Left ventricle myocardium inferior (tissue), 1 donor: Measurements from ENCODE around the gene RNF214. TPM values are rescaled to one million over a fixed set of nuclear protein-coding genes. Genes with fewer than 3 reads are reported as not detected.

ENCODE experiments used
- DNase-seq: peaks from one replicate; pipeline ENCODE4 v3.0.0-alpha.2; 2020
- H3K27ac ChIP-seq: fragments of 200-600 bp; replicated peaks from 2 replicates; pipeline ENCODE4 v1.8.0; 2021
- H3K27me3 ChIP-seq: fragments of 200-600 bp; 2 replicates; pipeline ENCODE4 v1.8.0; 2021; ENCODE audit warnings: low read depth
- H3K36me3 ChIP-seq: fragments of 200-600 bp; 2 replicates; pipeline ENCODE4 v1.8.0; 2021
- H3K4me1 ChIP-seq: fragments of 200-600 bp; 2 replicates; pipeline ENCODE4 v1.8.0; 2021
- H3K4me3 ChIP-seq: fragments of 200-600 bp; 2 replicates; pipeline ENCODE4 v1.8.0; 2021; ENCODE audit warnings: mild to moderate bottlenecking, moderate library complexity
- H3K9me3 ChIP-seq: fragments of 200-600 bp; replicated peaks from 2 replicates; pipeline ENCODE4 v1.8.0; 2021
- intact Hi-C: fragments of 100-400 bp; cut with micrococcal nuclease; formaldehyde crosslinking; loops from one replicate; pipeline ENCODE4 v1.11.0; 2022
- total RNA-seq: library from RNA; stranded (reverse); fragmentation: NEBNext Ultra II Directional; extraction: Animal tissue kit (Norgen Biotek cat#: 25700); gene quantifications from one replicate; pipeline ENCODE4 v1.2.1, GENCODE V29; 2021
- TF ChIP-seq, protein P1 (sequence below): fragments of 200-600 bp; IDR thresholded peaks from 2 replicates; pipeline ENCODE4 v1.8.0; 2021; ENCODE audit warnings: antibody characterized with exemption, mild to moderate bottlenecking, borderline replicate concordance
- donor health status: DM: no; HTN: yes; CAD: no; lungs with severe emphysema.

The RNF214 gene
- total RNA-seq, 1 donor from 2014 or later, result 21.1 TPM

- no peak overlapping the region for H3K27ac ChIP-seq
These were observed 42.4 kb upstream of the RNF214 start for GRCh38 chr11:117189941-117190544.

GRCh38 chr11:117191680-117192400, 40.6 kb upstream of the RNF214 start:
- Histone ChIP-seq H3K9me3 (no peaks in the 10 kb centered on the region), H3K27ac (no peak overlapping the region), H3K4me3 (no peak overlapping the region), H3K27me3 (no peaks in the 10 kb centered on the region), H3K36me3 (peaks cover 91% of the 10 kb centered on the region), H3K4me1 (no peaks in the 10 kb centered on the region)
- TF ChIP-seq, protein P1, sequence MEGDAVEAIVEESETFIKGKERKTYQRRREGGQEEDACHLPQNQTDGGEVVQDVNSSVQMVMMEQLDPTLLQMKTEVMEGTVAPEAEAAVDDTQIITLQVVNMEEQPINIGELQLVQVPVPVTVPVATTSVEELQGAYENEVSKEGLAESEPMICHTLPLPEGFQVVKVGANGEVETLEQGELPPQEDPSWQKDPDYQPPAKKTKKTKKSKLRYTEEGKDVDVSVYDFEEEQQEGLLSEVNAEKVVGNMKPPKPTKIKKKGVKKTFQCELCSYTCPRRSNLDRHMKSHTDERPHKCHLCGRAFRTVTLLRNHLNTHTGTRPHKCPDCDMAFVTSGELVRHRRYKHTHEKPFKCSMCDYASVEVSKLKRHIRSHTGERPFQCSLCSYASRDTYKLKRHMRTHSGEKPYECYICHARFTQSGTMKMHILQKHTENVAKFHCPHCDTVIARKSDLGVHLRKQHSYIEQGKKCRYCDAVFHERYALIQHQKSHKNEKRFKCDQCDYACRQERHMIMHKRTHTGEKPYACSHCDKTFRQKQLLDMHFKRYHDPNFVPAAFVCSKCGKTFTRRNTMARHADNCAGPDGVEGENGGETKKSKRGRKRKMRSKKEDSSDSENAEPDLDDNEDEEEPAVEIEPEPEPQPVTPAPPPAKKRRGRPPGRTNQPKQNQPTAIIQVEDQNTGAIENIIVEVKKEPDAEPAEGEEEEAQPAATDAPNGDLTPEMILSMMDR, result no peak
- intact Hi-C loops, result no loop called here
- DNase-seq, result no peak

More at GRCh38 chr11:117189941-117190544, 42.4 kb upstream of the RNF214 start:
- H3K4me1 ChIP-seq, result no peaks in the 10 kb centered on the region
- TF ChIP-seq, protein P1, result no peak
- no peak for DNase-seq
- intact Hi-C loops, result no loop called here
- H3K36me3 ChIP-seq, result peaks cover 85% of the 10 kb centered on the region
- H3K27me3 ChIP-seq, result no peaks in the 10 kb centered on the region
- H3K9me3 ChIP-seq, result no peaks in the 10 kb centered on the region
- no peak overlapping the region for H3K4me3 ChIP-seq

- TF ChIP-seq, protein P1, result no peak
- Histone ChIP-seq H3K36me3 (peaks cover 88% of the 10 kb centered on the region), H3K27me3 (no peaks in the 10 kb centered on the region), H3K4me3 (no peak overlapping the region), H3K27ac (no peak overlapping the region), H3K9me3 (no peaks in the 10 kb centered on the region), H3K4me1 (peaks cover under 1% of the 10 kb centered on the region)
- intact Hi-C loops, result no loop called here
- DNase-seq, result no peak
These were observed 40.0 kb upstream of the RNF214 start for GRCh38 chr11:117192401-117192875.

DNA sequence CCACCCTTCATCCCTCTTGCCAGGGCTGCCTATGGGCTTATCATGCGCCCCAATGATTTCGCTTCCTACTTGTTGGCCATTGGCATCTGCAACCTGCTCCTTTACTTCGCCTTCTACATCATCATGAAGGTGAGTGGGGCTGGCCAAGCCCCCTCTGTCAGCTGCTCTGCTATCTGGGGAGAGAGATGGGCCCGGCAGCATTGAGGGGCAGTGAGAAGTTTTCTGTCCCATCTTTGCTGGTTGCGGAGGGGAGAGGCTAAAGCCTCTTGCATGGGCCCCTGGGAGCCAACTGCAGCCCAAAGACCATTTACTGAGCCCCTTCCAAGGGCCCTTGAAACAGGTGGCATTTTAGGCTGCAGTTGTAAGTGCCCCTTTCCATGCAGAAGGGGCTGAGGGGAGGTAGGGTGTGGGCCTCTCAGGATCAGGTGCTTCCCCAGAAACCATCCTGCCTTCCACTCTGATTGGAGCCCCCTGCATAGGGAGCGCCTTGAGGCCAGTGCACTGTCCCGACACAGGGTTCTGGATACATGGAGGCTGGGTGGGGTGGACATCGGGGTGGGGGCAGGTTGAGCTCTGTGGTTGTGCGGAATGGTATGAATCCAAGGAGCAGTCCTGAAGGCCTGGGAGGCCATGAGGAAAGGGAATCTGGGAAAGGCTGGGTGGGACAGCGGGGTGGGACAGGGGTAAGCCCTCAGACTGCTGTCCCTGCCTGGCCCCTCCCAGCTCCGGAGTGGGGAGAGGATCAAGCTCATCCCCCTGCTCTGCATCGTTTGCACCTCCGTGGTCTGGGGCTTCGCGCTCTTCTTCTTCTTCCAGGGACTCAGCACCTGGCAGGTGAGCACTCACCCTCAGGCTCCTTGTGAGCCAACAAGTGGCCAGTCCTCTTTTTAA, 39.1 kb upstream of the RNF214 start:
- peaks cover 10% of the 10 kb centered on the region for H3K4me1 ChIP-seq
- H3K27ac ChIP-seq, result no peak overlapping the region
- H3K9me3 ChIP-seq, result no peaks in the 10 kb centered on the region
- intact Hi-C loops, result no loop called here
- TF ChIP-seq, protein P1, result no peak
- H3K27me3 ChIP-seq, result no peaks in the 10 kb centered on the region
- H3K4me3 ChIP-seq, result no peak overlapping the region
- H3K36me3 ChIP-seq, result peaks cover 78% of the 10 kb centered on the region
- DNase-seq, result peak; percentile 3

DNA sequence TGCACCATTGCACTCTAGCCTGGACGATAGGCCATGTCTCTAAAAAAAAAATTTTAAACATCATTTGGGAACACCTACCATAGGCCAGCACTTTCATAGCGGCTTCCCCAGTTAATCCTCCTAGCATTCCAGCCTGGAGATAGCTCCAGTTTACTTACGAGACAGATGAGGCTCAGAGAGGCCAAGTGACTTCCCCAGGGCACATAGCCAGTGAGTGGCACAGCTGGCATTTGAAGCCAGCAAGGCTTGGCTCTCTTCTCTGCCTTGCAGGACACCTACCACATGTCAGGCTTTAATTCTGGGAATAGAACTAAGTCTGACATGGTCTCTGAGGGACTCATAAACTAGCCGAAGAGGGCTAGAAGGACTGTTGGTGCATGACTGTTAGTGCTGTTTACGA, 38.2 kb upstream of the RNF214 start:
- Histone ChIP-seq H3K27ac (no peak overlapping the region), H3K36me3 (peaks cover 69% of the 10 kb centered on the region), H3K27me3 (no peaks in the 10 kb centered on the region), H3K4me1 (peaks cover 19% of the 10 kb centered on the region), H3K4me3 (no peak overlapping the region), H3K9me3 (no peaks in the 10 kb centered on the region)
- DNase-seq, result peak; percentile 1
- TF ChIP-seq, protein P1, result no peak
- intact Hi-C loops, result no loop called here
